HCT116 (cell line): Measurements from ENCODE around the gene ZNF398.

ENCODE experiments used
- POLR2A ChIP-seq: IDR thresholded peaks from 2 replicates; pipeline ENCODE4 v1.7.0; 2011; ENCODE audit warnings: borderline replicate concordance; ENCODE audit not compliant: insufficient read depth, insufficient read length; ENCODE audit errors: extremely low read depth
- SIN3A ChIP-seq: IDR thresholded peaks from 2 replicates; pipeline ENCODE4 v1.6.1; 2012; ENCODE audit warnings: low read depth
- ZNF274 ChIP-seq: fragments of 200-500 bp; sonication (Bioruptor generic); IDR thresholded peaks from 2 replicates; pipeline ENCODE4 v1.6.1; 2014; ENCODE audit warnings: mild to moderate bottlenecking, low read depth, low read length, inconsistent platforms
- TF ChIP-seq, protein P1 (sequence below): IDR thresholded peaks from 2 replicates; pipeline ENCODE4 v1.6.1; 2012

DNA sequence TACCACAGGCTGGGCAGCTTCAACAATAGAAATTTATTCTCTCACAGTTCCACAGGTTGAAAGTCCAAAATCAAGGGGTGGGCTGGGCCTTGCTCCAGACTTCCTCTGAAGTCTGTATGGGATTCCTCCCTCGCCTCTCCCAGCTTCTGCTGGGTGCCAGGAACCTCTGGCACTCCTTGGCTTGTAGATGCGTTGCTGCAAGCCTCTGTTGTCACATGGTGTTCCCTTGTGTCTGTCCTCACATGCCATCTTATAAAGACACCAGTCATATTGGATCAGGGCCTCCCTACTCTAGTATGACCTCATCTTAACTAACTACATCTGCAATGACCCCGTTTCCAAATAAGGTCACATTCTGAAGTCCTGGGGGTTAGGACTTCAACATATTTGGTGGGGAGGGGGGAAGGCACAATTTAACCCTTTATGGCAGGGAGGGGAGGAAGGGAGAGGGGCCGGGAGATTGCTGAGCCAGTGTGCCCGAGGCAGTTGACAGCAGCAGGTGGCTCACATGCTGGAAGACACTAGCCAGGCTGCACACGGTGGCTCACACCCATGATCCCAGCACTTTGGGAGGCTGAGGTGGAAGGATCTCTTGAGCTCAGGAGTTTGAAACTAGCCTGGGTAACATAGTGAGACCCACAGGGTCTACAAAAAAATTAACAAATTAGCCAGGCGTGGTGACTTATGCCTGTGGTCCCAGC, 66.9 kb downstream of the ZNF398 start:
- TF ChIP-seq ZNF274 (no peak), POLR2A (no peak), SIN3A (no peak)
- TF ChIP-seq, protein P1, sequence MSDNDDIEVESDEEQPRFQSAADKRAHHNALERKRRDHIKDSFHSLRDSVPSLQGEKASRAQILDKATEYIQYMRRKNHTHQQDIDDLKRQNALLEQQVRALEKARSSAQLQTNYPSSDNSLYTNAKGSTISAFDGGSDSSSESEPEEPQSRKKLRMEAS: no peak
